Measurements from ENCODE around the gene FGF18.

The FGF18 gene

DNA sequence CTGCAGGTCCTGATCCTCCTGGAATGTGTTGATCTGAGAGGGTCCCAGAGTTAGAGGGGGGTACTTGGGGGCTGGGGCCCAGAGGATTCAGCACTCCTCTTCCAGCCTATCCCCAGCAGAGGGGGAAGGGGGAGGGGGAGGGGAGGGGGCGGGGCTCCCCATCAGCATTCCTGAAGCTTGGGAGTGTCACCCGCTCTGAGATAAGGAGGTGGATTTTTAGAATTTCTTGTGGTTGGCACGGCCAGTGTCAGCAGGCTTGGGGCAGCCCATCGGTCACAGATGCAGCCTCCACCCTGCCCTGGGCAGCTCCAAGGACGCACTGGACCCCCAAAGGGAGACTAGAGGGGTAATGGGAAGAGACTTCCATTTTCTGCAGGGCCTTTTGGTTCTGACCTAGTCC, 5.3 kb downstream of the FGF18 start:
- no peak for DNase-seq

DNA sequence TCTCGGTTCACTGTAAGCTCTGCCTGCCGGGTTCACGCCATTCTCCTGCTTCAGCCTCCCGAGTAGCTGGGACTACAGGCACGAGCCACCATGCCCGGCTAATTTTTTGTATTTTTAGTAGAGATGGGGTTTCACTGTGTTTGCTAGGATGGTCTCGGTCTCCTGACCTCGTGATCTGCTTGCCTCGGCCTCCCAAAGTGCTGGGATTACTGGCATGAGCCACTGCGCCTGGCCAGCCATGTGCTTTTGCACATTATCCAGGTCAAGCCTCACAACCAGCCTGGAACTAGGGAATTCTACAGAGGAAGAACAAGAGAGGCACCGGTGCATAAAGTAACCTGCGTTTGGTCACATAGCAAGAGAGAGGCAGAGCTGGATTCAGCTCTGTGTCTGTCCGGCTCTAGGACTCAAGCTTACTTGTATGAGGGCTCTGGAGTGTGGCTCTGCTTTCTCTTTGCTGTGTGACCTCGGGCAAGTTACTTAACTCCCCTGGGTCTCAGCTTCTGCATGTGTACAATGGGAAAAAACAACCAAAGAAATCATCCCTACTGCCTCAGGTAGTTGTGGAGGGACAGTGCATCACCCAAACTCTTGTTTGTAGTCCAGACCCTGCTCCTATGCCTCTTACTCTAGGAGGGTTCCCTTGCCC, 6.3 kb downstream of the FGF18 start:
- no peak for DNase-seq

DNA sequence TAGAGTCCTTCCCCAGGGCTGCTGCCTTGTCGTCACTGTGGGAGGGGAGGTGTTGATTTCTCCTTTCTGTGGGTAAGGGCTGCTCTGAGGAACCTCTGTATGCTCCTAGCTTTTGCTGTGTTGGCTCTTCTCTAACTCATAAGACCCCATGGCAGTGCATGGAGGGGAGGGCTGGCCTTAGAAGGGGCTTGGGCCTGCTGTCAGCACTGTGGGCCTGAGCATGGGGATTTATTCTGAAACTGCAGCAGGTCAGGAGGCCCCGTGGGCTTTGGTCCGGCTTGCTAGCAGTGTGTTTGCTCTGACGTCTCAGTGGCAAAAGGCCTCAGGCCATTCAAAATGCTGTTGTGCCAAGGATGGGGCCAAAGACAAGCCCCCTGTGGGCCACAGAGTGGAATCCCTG, 6.8 kb downstream of the FGF18 start:
- DNase-seq, result no peak

DNA sequence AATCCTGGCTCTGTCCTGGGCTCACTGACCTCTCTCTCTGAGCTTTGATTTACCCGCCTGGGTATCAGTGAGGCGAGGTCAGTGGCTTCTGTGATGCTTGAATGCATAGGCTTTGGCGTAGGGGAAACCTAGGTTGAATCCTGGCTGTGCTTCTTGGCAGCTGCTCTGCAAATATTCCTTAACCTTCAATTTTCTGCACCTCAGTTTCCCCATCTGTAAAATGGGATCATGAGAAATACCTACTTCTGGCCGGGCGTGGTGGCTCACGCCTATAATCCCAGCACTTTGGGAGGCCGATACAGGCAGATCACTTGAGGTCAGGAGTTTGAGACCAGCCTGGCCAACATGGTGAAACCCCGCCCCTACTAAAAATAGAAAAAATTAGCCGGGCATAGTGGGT, 7.2 kb downstream of the FGF18 start:
- no peak for DNase-seq

DNA sequence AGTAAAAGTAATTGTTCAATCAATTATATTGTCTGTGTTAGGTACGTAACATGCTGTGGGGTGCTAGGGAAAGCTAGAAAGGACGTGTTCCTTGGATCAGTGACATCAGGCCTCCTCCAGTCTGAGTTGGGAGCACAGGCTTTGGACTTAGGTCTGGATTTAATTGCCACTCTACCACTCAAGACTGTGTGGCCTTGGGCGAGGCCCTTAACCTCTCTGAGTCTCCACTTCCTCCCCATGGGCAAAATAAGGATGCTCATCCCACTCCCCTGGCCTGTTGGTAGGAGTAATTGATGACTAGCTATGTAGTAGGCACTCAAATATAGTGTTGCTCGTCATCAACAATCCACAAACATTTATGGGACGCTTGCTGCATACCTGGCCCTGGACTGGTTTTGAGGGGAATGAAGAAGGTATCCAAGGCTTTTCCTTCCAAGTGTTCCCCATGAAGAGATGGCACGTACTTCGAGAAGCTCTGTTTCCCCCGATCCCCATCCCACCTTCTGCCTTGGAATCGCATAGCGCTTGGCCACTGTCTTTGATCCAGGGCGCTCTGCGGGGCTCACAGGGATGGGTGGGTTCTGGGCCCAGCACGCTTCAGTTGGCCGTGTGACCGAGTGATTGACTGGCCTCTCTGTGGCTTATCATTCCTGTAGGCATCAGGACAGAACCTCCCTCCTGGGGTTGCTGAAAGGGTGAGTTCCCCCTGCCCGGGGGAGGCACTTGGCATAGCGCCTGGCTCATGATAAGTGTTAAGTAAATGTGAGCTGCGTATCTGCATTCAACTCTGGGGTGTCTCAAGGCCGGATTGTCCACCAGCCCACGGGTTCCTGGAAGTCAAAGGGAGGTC, 8.1 kb downstream of the FGF18 start:
- DNase-seq, result no peak

DNA sequence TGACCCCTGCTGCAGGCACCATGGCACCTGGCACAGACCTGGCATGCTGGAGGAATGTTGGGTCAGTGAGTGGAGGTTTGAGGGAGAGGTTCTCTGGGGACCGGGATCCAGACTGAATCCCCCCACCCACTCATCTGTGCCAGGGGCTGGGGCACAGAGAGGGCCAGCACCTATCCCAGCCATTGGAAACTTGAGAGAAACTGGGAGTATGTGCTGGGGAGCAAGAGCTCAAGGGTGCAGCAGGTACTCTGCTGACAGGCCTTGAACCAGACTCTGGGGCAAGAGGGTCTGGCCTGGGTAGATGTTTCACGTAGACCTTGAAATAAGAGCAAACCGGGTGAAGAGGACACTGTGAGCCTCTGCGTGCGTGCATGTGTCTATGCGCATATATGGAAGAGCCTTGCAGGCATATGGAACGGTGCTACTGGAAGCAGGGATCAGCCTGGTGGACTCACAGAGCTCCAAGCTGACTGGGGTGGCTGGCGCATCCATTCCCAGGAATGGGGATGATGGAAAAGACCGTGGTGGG, 8.8 kb downstream of the FGF18 start:
- DNase-seq, result no peak

DNA sequence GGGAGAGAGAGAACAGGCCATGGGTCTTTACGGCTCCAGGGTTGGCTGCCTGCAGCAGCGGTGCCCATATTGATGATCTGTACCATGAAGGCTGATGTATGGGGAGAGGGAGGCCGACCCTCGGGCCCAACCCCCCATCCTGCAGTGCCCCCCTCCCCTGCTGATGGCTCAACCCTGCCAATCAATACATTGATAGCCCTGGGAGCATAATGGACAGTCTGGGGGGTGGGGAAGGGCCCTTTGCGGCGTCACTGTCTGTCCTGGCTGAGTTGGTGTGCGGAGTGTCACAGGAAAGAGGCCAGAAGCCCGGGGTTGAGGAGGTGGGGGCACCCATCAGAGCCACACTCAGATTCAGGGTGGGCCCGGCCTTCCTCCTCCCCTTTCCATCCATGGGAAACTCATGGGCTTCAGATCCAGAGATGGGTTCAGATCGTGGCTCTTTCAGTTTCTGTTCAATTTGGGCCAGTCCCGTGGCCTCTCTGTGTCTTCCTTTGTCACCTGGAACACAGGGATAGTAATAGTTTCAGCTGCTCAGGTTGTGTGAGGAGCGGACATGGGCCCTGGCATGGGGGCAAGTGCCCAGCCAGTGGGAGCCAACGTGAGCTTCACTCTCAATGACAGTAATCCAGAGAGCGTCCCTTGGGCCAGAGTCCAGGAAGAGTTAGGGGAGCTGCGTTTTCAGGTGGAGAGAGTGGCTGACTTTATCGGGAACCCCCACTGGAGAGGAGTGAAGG, 9.5 kb downstream of the FGF18 start:
- DNase-seq, result no peak

DNA sequence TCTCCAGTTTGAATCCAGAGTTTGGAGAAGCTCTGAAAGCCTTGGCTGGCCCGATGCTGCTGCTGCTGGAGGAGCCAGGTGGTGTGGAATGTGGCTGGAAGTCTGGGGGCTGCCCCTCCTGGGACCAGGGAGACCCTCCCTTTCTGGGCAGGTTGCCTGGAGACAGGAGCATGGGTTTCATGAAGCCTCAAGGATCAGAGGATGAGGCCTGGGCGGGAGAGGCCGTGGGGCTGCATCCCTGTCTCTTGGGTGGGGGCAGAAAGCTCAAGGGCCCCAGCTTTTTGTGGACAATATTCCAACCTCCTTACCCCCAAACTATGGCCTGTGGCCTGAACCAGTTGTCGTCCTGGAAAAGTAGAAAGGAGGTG, 10.1 kb downstream of the FGF18 start:
- no peak for DNase-seq

DNA sequence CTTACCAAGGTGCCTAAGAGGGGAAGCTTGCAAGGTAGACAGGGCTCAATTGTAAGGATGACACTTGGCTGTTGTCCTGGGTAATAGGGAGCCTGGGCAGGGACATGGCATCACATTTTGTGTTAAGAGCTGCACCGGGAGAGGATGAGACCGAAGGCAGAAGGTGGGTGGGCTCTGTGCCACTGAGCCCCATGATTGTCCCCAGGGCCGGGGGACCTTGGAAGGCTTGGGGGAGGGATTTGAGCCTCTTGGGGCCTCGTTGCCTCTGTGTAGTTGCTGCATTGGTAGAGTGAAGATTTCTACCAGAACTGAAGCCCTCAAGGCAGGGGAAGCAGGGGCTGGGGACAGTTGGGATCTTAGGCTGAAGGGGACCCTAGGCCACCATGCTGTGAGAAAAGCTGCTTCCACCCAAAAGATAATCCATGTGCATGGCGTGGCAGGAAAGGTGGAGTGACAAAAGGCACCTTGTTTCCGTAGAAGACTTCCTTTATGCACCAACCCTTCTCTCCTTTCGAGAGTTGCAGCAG, 11.9 kb downstream of the FGF18 start:
- DNase-seq, result no peak

DNA sequence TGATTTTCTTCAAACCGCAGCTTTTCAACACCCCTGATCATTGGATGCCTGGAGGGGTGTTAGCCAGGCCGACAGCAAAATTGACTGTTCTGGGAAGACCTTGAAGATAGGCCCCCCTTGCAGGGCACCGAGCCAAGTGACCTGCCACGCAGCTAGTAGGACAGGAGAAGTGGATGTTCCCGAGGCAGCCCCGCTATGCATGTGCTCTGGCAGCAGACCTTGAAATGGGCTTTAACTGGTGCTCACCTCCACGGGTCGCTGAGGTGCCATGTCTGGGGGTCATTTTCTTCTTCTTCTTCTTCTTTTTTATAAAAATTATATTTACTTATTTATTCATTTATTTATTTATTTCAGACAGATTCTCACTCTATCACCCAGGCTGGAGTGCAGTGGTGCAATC, 12.6 kb downstream of the FGF18 start:
- no peak for DNase-seq

DNA sequence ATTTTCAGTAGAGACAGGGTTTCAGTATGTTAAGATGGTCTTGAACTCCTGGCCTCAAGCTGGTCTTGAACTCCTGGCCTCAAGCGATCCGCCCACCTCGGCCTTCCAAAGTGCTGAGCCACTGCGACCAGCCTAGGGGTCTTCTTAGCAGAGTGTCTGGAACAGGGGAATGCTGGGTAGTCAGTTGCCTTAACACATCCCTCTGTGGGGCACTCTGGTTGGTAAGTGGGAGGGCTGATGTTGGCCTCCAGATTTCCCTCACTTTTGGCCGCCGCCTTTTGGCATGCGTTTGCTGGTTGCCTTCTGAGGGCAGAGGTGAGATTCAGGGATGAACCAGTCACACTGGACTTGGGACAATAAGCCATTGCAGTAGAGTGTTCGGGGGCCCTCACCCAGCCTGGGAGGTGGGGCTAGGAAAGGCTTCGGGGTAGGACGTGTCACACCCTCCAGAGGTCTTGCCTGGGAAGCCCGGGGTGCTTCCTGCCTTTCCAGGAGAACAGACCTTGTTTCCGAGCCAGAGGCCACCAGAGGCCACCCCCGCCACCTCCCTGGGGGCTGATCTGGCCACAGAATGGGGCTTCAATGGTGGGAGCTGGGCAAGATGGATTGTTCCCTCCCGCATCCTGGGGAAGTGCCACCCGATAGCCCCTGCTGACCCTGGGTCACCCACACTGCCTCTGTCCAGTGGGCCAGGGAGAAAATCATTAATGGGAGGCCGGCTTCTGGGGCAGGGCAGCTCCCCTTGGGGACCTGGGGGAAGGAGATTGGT, 13.3 kb downstream of the FGF18 start:
- no peak for DNase-seq

DNA sequence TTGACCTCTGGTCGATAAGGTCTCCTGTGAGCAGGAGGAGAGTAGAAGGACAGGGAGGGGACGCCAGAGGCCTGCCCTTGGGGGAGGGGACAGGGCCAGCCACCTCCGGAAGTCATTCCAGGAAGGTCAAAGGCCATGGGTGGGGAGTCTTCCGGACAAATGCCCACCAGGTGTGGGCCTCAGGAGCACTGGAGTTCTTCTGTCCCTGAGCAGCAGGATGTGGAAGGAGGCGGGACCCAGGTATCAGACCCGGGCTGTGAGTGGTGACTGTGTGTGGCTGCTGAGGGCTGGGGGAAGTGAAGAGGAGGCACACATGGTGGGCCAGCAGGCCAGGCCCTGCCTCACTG, 13.9 kb downstream of the FGF18 start:
- DNase-seq, result no peak

DNA sequence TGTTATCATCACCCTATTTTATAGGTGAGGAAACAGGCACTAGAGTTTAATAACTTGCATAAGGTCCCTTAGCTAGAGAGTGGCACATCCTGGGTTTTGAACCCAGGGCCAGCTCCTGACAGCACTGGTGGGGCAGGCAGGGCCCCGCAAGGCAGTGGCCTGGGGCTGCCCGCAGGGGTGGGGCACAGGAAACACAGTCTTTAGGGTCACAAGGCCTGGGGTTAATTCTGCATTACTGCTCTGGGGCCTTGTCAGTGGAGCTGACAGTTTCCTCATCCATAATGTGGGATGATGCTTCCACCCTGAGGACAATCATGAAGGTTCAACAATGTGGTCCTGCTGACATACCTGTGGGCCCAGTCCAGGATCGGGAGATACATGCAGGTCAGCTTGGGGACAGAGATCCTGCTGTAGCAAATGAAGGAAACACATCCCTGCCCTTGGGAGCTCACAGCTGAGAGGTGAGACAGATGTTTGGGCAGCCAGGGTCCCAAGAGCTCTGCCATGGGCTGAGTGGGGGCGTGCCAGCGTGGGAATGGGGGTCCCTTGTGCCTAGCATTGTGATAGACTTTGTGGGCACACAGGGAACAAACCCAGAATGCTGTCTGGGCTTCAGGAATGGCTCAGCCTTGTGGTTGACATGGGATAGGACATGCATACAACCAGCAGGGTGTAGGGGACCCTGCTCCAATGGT, 14.7 kb downstream of the FGF18 start:
- DNase-seq, result no peak

DNA sequence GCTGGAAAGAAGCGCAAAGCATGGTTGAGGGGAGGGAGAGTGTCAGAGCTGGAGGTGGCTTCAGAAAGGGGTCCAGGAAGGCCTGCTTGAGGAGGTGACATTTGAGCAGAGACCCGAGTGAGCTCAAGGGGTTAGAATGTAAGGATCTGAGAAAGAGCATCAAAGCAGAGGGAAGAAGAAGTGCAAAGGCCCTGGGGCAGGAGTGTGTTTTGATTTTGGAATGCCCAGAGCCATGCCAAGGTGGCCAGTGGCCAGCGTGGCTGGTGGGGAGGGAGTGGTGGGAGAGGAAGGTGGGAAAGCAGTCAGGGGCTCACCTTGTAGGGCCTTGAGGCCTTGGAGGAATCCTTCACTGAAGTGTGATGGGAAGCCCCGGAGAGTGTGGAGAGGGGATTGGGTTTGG, 15.4 kb downstream of the FGF18 start:
- DNase-seq, result no peak

DNA sequence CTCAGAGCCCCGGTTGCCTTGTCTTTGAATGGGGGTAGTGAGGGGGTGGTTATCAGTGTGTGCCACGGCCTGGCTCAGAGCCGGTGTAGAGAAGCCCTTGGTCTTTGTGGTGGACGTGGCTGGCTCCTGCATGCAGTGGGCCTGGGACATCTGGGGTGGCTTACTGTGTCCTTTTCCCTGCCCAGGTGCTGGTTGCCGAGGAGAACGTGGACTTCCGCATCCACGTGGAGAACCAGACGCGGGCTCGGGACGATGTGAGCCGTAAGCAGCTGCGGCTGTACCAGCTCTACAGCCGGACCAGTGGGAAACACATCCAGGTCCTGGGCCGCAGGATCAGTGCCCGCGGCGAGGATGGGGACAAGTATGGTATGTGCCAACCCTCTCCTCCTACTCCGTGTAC, 16.5 kb downstream of the FGF18 start:
- DNase-seq, result no peak

DNA sequence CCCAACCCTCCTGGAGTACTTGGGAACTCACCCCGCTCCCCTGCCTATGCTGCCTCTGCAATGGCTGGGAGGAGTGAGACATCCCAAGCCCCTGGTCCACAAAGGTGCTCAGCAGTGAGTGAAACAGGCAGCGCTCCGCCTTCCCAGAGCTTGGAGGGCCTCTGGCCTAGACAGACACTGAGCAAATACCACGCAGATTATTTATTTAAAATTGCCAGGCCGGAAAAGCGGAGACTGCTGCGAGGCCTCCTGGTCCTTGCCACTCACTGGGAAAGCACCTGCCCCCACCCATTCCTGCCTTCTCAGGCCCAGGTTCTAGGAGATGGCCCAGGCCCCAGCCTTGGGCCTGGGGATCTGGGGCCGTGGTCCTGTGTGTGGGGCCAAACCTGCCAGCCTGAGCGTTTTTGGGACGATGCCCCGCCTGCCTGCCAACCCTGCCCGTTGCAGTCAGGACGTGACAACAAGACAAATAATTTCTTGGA, 17.4 kb downstream of the FGF18 start:
- no peak for DNase-seq

DNA sequence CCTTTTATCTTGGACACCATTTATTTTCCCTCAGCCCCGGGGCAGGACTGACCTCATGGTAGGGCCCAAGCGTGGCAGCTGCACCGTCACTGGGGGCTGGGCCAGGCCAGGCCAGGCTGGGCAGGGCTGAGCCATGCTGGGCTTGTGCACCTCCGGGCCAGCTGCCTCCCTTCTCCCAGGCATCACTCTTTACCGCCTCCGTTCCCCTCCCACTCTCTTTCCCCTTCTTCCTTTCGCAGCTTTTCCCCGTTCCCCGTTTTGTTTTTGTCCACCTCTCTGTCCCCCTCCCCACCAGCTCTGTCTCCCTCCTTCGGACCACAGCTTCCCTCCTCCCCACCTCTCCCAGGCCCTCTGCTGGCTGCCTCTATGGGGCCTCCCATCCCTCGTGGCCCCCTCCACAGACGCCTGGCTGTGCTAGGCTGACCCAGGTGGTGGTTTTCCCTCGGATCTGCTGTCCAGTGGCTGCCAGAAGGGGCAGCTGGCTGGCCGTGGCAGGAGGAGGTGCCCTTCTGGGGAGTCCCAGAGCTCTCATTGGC, 17.9 kb downstream of the FGF18 start:
- DNase-seq, result no peak

DNA sequence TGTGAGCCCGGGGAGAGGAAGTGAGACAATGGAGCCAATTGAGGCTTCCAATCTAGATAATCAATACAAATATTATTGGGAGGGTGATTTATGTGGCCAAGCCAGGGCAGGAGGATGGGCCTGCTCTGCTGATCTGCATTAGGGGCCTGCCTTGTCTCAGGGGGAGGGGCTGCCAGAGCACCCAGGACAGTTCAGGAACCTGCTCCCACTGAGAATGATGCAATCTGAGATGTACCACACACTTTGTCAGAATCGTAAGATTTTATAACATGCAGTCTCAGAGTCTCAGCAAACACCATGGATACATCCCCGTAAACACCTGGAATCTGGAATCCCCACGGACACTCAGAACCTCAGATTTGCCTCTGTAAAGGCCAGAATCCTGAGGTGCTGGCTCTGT, 19.3 kb downstream of the FGF18 start:
- no peak for DNase-seq

DNA sequence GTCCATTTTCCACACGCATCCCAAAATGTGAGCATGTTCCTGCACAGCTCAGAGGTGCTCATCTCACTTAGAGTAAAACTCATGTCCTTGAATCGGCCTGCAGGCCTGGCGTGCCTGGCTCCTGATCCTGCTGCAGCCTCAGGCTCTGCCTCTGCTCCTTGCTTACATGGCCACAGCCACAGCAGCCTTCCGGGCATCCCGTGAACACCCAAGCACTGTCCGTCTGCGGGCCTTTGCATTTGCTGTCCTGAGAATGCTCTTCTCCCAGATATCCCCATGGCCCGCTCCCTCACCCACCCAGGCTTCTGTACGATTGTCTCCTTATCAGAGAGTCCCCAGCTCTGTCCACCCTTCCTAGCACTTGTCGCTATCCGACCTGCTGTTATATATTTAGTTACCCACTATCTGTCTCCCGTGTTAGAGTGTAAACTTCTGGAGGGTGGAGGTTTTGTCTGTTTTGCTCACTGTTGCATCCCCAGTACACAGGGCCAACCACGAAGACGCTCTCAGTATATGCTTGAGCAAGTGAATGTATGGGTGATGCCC, 21.9 kb downstream of the FGF18 start:
- DNase-seq, result no peak

DNA sequence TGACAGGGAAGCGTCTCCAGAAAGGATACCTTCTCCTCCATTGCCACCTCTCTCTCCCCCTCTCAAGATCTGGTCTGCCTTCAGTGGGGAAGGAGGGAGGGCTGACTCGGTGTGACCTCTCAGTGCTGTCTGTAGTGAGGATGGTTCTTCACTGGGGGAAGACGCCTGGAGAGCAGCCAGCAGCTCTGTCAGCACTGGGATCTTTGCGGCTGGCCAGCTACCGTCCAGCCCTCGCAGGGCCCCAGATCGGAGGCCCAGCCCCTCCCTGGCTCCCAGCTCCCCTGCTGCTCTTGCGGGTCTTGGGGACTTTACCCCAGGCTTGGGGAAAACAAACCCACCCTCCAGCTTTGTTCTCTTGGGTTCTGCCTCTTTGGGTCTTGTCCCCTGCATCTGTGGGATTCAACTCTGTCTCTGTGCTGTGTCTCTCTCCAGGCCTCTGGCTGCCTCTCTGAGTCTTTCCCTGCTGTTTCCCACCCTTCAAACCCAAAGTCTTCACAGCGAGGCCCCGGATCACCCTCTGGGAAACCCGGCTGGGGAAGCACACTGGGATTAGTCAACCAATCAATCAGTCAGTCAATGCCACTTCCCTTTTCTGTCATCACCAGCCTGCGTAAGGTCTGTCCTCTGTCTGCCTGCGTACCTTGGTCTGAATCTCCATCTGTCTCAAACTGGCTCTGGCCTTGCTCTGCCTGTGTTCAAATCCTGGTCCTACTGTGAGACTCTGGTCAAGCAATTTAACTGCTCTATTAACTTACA, 23.0 kb downstream of the FGF18 start:
- no peak for DNase-seq

DNA sequence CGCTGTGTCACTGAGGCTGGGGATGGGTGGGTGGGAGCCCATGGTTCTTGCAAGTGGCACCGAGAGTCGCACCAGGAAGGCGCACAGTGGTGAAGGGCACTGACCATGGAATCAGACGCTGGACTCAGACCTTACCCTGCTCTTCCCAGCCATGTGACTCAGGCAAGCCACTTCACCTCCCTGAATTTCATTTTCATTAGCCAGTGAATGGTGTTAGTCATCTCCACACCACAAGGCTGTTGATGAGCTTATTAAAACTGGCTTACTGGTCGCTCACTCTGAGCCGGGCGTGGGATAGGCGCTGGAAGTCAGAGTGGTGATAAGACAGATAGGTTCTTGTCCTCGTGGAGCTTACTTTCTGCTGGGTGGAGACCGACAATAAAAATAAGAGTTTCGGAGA, 25.1 kb downstream of the FGF18 start:
- DNase-seq, result no peak
